GM12878 (cell line): ENCODE data around the gene ITGA8. TPM values are rescaled to one million over a fixed set of nuclear protein-coding genes. Genes with fewer than 3 reads are reported as not detected.

ENCODE experiments used
- ATAC-seq: fragments of 200-7000 bp; cut with Tn5 transposase; 3 replicates; pipeline ENCODE4 v1.9.1; 2020; ENCODE audit warnings: mild to moderate bottlenecking, moderate library complexity
- BruUV-seq: library from RNA; stranded (reverse); fragments of 400-500 nt; replicated peaks from 2 replicates; lab custom pipeline; 2021; lab: Mats Ljungman, UMichigan
- CTCF ChIA-PET: fragments of 300-600 bp; sonication (Branson Sonifier 250); formaldehyde crosslinking; extraction: SDS; loops from one replicate; lab custom pipeline; 2021; ENCODE audit warnings: inconsistent platforms; lab: Yijun Ruan, JAX
- POLR2A ChIA-PET: fragments of 350-600 bp; formaldehyde crosslinking; extraction: SDS; loops from one replicate; lab custom pipeline; 2021; ENCODE audit warnings: inconsistent platforms; lab: Charles Lee
- RAD21 ChIA-PET: fragments of 300-600 bp; sonication (Branson Sonifier 250); formaldehyde crosslinking; loops from one replicate; lab custom pipeline; 2023; ENCODE audit warnings: antibody characterized with exemption; ENCODE audit not compliant: unreplicated experiment; lab: Charles Lee
- SMC1A ChIA-PET: fragments of 300-600 bp; sonication (Branson Sonifier 250); formaldehyde crosslinking; loops from one replicate; lab custom pipeline; 2023; ENCODE audit not compliant: unreplicated experiment, uncharacterized antibody; lab: Charles Lee
- DNase-seq: peaks from one replicate; pipeline ENCODE4 v3.0.0-alpha.2; 2011; ENCODE audit warnings: low read depth, low spot score
- FAIRE-seq: peaks from 3 replicates; lab custom pipeline; 2011; peaks lifted over from hg19 to GRCh38; lab: Jason Lieb, UNC
- H2AFZ ChIP-seq: 2 replicates; pipeline ENCODE4 v1.6.0; 2011; ENCODE audit warnings: low read depth, low read length, control low read depth; ENCODE audit not compliant: control insufficient read depth
- H3K27ac ChIP-seq: 2 replicates; pipeline ENCODE4 v1.5.1; 2011; ENCODE audit warnings: control low read depth; ENCODE audit not compliant: control insufficient read depth, insufficient read depth
- H3K27me3 ChIP-seq, 2 experiments: replicated peaks in 1 of 2; 2 replicates each; pipeline versions ENCODE4 v1.6.0 to v1.6.1; 2011; ENCODE audit warnings: low read length in 1 of 2; ENCODE audit not compliant: control insufficient read depth in 2 of 2, insufficient read depth in 2 of 2
- H3K36me3 ChIP-seq, 2 experiments: 2 replicates each; pipeline ENCODE4 v1.5.1; 2011; ENCODE audit warnings: low read length in 1 of 2; ENCODE audit not compliant: control insufficient read depth in 2 of 2, insufficient read depth in 2 of 2
- H3K4me1 ChIP-seq: 2 replicates; pipeline ENCODE4 v1.6.1; 2011; ENCODE audit warnings: mild to moderate bottlenecking, low read length, moderate library complexity, mixed read lengths; ENCODE audit not compliant: control insufficient read depth, insufficient read depth
- H3K4me2 ChIP-seq: 2 replicates; pipeline ENCODE4 v1.6.0; 2011; ENCODE audit warnings: control low read depth; ENCODE audit not compliant: control insufficient read depth, insufficient read depth
- H3K4me3 ChIP-seq: fragments of 200-600 bp; sonication (generic); 2 replicates; pipeline ENCODE4 v1.5.1; 2016
- H3K79me2 ChIP-seq: 2 replicates; pipeline ENCODE4 v1.6.0; 2011; ENCODE audit warnings: low read length; ENCODE audit not compliant: control insufficient read depth, insufficient read depth
- H3K9ac ChIP-seq: 2 replicates; pipeline ENCODE4 v1.8.0; 2011; ENCODE audit warnings: low read length, control low read depth, mixed read lengths; ENCODE audit not compliant: control insufficient read depth, insufficient read depth
- H3K9me3 ChIP-seq: replicated peaks from 3 replicates; pipeline ENCODE4 v1.5.1; 2011; ENCODE audit warnings: mild to moderate bottlenecking, low read length; ENCODE audit not compliant: control insufficient read depth, insufficient read depth
- H4K20me1 ChIP-seq: 2 replicates; pipeline ENCODE4 v1.6.0; 2011; ENCODE audit not compliant: control insufficient read depth, insufficient read depth
- CBFB ChIP-seq: IDR thresholded peaks from 2 replicates; pipeline ENCODE4 v1.6.1; 2016; ENCODE audit warnings: antibody characterized with exemption, low read depth
- HSF1 ChIP-seq: fragments of 150-350 bp; IDR thresholded peaks from 2 replicates; pipeline ENCODE4 v1.6.1; 2014; ENCODE audit warnings: mild to moderate bottlenecking, low read depth, low read length
- MYC ChIP-seq: IDR thresholded peaks from 2 replicates; pipeline ENCODE4 v1.6.1; 2011; ENCODE audit warnings: mild to moderate bottlenecking, low read length, moderate library complexity, inconsistent platforms; ENCODE audit not compliant: insufficient read depth, insufficient replicate concordance, insufficient read length, severe bottlenecking
- NR2F1 ChIP-seq: fragments of 450-650 bp; conservative IDR thresholded peaks from 2 replicates; pipeline ENCODE4 v1.6.1; 2017; ENCODE audit warnings: mild to moderate bottlenecking
- STAT3 ChIP-seq: IDR thresholded peaks from 2 replicates; pipeline ENCODE4 v1.6.1; 2011; ENCODE audit warnings: low read depth, low read length, improper control_type of control experiment
- ZNF687 ChIP-seq: fragments of 450-650 bp; IDR thresholded peaks from 2 replicates; pipeline ENCODE4 v1.6.1; 2017; ENCODE audit warnings: mild to moderate bottlenecking, moderate library complexity
- WGBS: methylation state at CpG from one replicate; pipeline ENCODE4 v1.1.6; 2016; ENCODE audit warnings: low lambda C conversion rate; ENCODE audit not compliant: insufficient replicate concordance, insufficient coverage; ENCODE audit errors: missing lambda C conversion rate; 5-methylcytosine and 5-hydroxymethylcytosine counted together
- in situ Hi-C: fragments of 300-500 bp; cut with MboI; formaldehyde crosslinking; loops from 9 replicates; pipeline ENCODE4 v1.14.3; 2018; ENCODE audit warnings: mixed read lengths
- intact Hi-C: fragments of 100-400 bp; cut with micrococcal nuclease; formaldehyde crosslinking; loops from one replicate; pipeline ENCODE4 v1.14.2; 2022; ENCODE audit not compliant: unreplicated experiment
- polyA plus RNA-seq, 11 experiments: library from polyadenylated mRNA; depleted of rRNA in 4 of 11; unstranded in 6 of 11; stranded (reverse) in 5 of 11; fragments of >200 nt; fragmentation: Nextera tagmentation in 4 of 11; fragmentation: Illumina TruSeq in 1 of 11; extraction: Ambion mirVana in 4 of 11; extraction: Trizol in 1 of 11; gene quantifications; 1 replicate in 1 of 11; 2 replicates in 10 of 11; pipeline versions ENCODE4 v1.2.1 to v1.2.3, GENCODE V29; 2011 to 2016; ENCODE audit warnings: inconsistent platforms in 2 of 11, missing spikeins in 2 of 11, low read depth in 1 of 11
- total RNA-seq, 4 experiments: library from RNA; depleted of rRNA in 3 of 4; stranded (reverse); fragments of >200 nt in 3 of 4; fragmentation: Illumina TruSeq in 1 of 4; extraction: Trizol in 1 of 4; gene quantifications; 2 replicates each; pipeline versions ENCODE4 v1.2.1 to v1.2.3, GENCODE V29; 2013 to 2021

Gene ITGA8
- total and polyA plus RNA-seq, 10 of the 15 experiments (the other 5 are each of a cell fraction or from before 2014, with no cell fraction given): 0.03 TPM; not detected in 9

- 53% methylated on average over 10 of the region's 10 CpGs for WGBS
- ChIA-PET POLR2A (no interaction called here), CTCF (no interaction called here), SMC1A (no interaction called here), RAD21 (no interaction called here)
- BruUV-seq: no TSS peak
- Histone ChIP-seq H3K27me3 (no peaks in the 10 kb centered on the region), H3K27ac (no peak overlapping the region), H3K4me1 (no peaks in the 10 kb centered on the region), H3K4me2 (no peak overlapping the region), H3K9me3 (no peaks in the 10 kb centered on the region), H2AFZ (no peak overlapping the region), H3K9ac (no peak overlapping the region), H4K20me1 (no peaks in the 10 kb centered on the region), H3K4me3 (no peak overlapping the region), H3K79me2 (no peaks in the 10 kb centered on the region), H3K36me3 (no peaks in the 10 kb centered on the region)
- intact Hi-C loops: no loop called here
- TF ChIP-seq ZNF687: no peak
- TF ChIP-seq CBFB: no peak
- TF ChIP-seq HSF1: no peak
- TF ChIP-seq NR2F1: no peak
- TF ChIP-seq MYC: no peak
- TF ChIP-seq STAT3: no peak
- no peak for FAIRE-seq
- ATAC-seq: no peak
- no peak for DNase-seq
- in situ Hi-C loops: no loop called here
Observed at GRCh38 chr10:15562116-15562515, 157.6 kb downstream of the ITGA8 start.
